Stimulated activated CD4-positive, alpha-beta T cell treated with anti-CD3 and anti-CD28 coated beads, TNF-alpha, amount 100 ng/mL, for 1 hour (primary cell): ENCODE results near the gene EDC3.

Experiments
- DNase-seq, 3 donors: peaks; one replicate each; pipeline ENCODE4 v3.0.0-alpha.2; 2020; ENCODE audit warnings: low read depth in 3 of 3, low spot score in 1 of 3

The EDC3 gene

GRCh38 chr15:74626752-74627692 is 68.8 kb downstream of the EDC3 start:
- DNase-seq, result no peak

- no peak for DNase-seq
Observed at GRCh38 chr15:74626336-74626735, 69.5 kb downstream of the EDC3 start.

GRCh38 chr15:74625693-74626092 is 70.1 kb downstream of the EDC3 start:
- DNase-seq, result no peak

- no peak for DNase-seq
Observed at GRCh38 chr15:74624020-74624602, 71.7 kb downstream of the EDC3 start.

GRCh38 chr15:74622758-74623157 is 73.1 kb downstream of the EDC3 start:
- no peak for DNase-seq

GRCh38 chr15:74621936-74622335 is 73.9 kb downstream of the EDC3 start:
- DNase-seq, result no peak

GRCh38 chr15:74621546-74621920 is 74.3 kb downstream of the EDC3 start:
- DNase-seq, result no peak

- DNase-seq, result peak; percentile 22 to 55 (median 39)
Observed at GRCh38 chr15:74620636-74621545, 74.9 kb downstream of the EDC3 start.

GRCh38 chr15:74619916-74620635 is 75.7 kb downstream of the EDC3 start:
- DNase-seq, result no peak

- DNase-seq, result no peak
Observed at GRCh38 chr15:74618841-74619596, 76.8 kb downstream of the EDC3 start.

- no peak for DNase-seq
Observed at GRCh38 chr15:74616996-74617395, 78.8 kb downstream of the EDC3 start.

GRCh38 chr15:74616366-74616939 is 79.4 kb downstream of the EDC3 start:
- DNase-seq, result peak; percentile 22 to 34 (median 31)

GRCh38 chr15:74615508-74616365 is 80.1 kb downstream of the EDC3 start, which contains the start of gene CLK3:
Gene CLK3 (plus strand): TSS chr15:74615836. CDS start chr15:74619197, 3,361 bp downstream.
- DNase-seq, result peak; percentile 87 to 96 (median 92)

- DNase-seq, result peak; percentile 81 to 83 (median 83)
Observed at GRCh38 chr15:74614744-74615507, 80.9 kb downstream of the EDC3 start.

GRCh38 chr15:74613953-74614743 is 81.7 kb downstream of the EDC3 start:
- no peak for DNase-seq

GRCh38 chr15:74613089-74613952 is 82.5 kb downstream of the EDC3 start:
- no peak for DNase-seq
